Epithelial cell of prostate (primary cell): ENCODE results near the gene MALL.
A peak's percentile ranks its signal among the peaks of the same experiment; 100 is the strongest.
"Not testable (repeated sequence)": the region's sequence is repeated elsewhere in the genome, so short reads cannot be mapped to it uniquely, and the experiment has no call there.

ENCODE experiments used
- DNase-seq: peaks from one replicate; pipeline ENCODE4 v3.0.0-alpha.2; 2011; ENCODE audit warnings: low read depth, low spot score
- H3K27ac ChIP-seq: fragments of 450-650 bp; 2 replicates; pipeline ENCODE4 v1.5.1; 2017; ENCODE audit warnings: mild to moderate bottlenecking

The MALL gene

GRCh38 chr2:110055819-110056408 lies 59.7 kb downstream of the MALL start:
- H3K27ac ChIP-seq, DNase-seq: not testable (repeated sequence)

- H3K27ac ChIP-seq: not testable (repeated sequence)
- DNase-seq: peak; percentile 36
Observed at GRCh38 chr2:110054521-110055407, 60.9 kb downstream of the MALL start.

GRCh38 chr2:110053688-110054087 lies 61.9 kb downstream of the MALL start:
- not testable (repeated sequence) for H3K27ac ChIP-seq, DNase-seq

DNA sequence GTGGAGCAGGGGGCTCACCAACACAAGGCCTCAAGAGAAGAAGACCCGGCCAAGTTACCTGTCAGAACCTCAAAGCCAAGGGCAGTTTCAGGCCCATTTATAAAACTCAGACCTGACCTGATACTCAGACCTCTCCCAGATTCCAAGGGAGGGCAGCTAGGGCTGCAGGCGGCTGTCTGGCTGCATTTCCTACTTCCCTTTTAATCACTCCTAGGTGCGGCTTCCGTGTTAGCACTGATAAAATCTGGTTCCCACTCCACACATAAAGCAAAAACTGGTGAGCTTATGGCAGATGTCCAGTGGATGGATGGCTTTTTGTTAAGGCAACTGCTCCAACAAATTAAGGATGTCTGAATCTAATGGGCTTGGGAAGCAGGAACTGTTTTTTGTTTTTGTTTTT lies 63.5 kb downstream of the MALL start:
- not testable (repeated sequence) for DNase-seq, H3K27ac ChIP-seq

DNA sequence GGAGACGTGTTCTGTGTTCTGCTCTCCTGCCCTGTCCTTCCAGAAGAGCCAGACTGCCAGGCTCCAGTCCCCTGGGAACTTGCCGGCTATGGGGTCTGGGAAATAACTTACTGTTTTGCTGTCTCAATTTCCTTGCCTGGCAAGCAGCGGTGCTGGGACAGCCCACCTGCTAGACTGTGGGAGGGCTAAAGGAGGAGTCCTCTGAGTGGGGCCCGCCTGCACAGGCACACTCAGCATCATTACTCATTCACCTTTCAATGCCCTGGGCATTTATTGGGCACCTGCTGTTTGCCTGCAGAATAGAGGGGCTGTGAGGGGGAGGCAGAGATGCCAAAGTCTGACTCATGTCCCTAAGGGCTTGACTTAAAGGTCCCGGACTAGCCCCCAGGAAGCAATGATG lies 65.4 kb downstream of the MALL start:
- H3K27ac ChIP-seq, DNase-seq: not testable (repeated sequence)

DNA sequence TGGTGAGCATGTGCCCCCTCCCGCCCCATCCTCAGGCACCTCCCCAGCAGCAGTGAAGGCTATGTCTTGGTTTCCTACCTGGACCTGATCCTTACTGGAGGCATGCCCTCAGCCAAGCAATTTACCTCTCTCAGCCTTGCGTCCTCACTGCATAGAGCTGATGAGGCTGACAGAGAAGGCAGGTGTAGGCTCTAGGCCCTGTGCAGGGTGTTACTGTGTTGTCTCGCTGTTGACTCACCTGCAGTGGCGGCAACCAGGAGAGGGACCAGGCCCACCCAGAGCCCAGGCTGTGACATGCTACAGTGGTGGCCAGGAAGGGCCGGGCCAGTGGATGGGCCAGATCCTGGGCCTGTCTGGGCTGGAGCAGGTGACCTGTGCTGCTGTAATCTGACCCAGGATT lies 65.9 kb downstream of the MALL start:
- peak overlapping the region; percentile 31 for H3K27ac ChIP-seq
- DNase-seq: not testable (repeated sequence)

GRCh38 chr2:110048255-110049197 lies 67.1 kb downstream of the MALL start:
- DNase-seq, H3K27ac ChIP-seq: not testable (repeated sequence)

GRCh38 chr2:110047225-110047624 lies 68.4 kb downstream of the MALL start:
- DNase-seq, H3K27ac ChIP-seq: not testable (repeated sequence)

GRCh38 chr2:110041941-110042660 lies 73.5 kb downstream of the MALL start:
- not testable (repeated sequence) for H3K27ac ChIP-seq, DNase-seq

GRCh38 chr2:110037336-110037735 lies 78.3 kb downstream of the MALL start:
- H3K27ac ChIP-seq, DNase-seq: not testable (repeated sequence)

GRCh38 chr2:110035384-110035783 lies 80.2 kb downstream of the MALL start:
- not testable (repeated sequence) for DNase-seq, H3K27ac ChIP-seq

- not testable (repeated sequence) for DNase-seq, H3K27ac ChIP-seq
Observed at GRCh38 chr2:110034935-110035334, 80.7 kb downstream of the MALL start.
